GM21576 (cell line): ENCODE measurements around the gene TUBG1.

Experiments used
- ATAC-seq: cut with Tn5 transposase; IDR thresholded peaks from one replicate; pipeline ENCODE4 v1.9.1; 2021; ENCODE audit warnings: mild to moderate bottlenecking, moderate library complexity; ENCODE audit not compliant: unreplicated experiment

TUBG1 gene

DNA sequence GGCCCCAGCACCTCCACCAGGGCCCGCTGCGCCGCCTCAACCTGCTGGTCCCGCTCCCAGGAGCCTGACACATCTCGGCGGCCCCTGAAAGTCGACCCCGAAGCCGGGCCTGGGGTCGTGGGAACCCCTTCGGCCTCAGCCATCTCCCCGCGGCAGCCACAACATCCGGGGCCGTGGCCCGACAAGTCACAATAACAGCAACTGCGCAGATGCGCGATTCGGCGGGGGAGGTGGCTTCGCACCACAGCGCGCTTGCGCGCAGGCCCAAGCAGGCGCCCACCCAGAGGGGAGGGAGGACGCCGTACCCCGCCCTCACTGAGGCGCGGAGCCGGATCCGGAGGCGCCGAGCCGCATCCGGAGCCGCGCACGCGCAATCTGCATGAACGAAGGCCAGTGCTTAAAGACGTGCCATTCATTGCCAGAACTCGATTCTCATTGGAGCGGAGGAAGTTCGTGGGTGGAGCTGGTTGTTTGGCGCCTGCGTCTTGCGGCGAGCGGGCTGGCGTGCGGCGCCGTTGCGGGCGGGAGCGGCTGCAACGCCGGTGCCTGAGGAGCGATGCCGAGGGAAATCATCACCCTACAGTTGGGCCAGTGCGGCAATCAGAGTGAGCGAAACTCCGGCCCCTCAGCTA lies at the start of gene TUBG1, which contains the start of gene RETREG3:
Gene TUBG1, plus strand, starts transcription at position 502 of the 632 bp plus-strand sequence. Its CDS starts 55 bp downstream, at position 557.
Gene RETREG3, minus strand, starts transcription at position 193 of the 632 bp plus-strand sequence. Its CDS starts 50 bp downstream, at position 143.
- ATAC-seq = peak; percentile 81

- ATAC-seq = no peak
Measured at GRCh38 chr17:42560246-42560645, 49.2 kb upstream of the TUBG1 start.

DNA sequence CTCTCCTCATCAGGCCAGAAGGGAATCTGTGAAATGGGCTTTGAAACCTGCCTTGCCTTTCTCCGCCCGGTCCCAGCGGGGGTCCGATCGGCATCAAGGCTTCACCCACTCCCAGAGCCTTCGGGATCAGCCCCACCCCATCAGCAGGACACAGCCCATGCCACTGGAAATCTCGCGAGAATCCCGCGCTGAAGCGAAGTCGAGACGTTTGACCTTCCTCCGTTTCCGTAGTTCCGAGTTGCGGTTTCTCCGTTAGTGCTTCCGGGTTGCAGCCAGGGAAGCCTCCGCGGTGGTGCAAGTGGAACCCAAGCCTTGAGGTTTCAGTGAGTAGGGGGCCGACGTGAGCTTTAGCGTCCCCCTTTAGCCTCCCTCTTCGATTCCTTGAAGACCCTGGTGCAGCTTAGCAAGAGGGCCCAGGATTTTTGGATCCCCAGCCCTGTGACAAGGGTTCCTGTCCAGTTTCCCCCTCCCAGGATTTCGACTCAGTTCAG lies 47.5 kb upstream of the TUBG1 start, which contains the start of gene COASY:
Gene COASY, plus strand, starts transcription at position 252 of the 491 bp plus-strand sequence. CDS start 475 bp downstream, outside the sequence.
- peak; percentile 55 for ATAC-seq

- ATAC-seq = peak; percentile 1
Measured at GRCh38 chr17:42562388-42563142, 46.9 kb upstream of the TUBG1 start.

GRCh38 chr17:42563143-42563509 lies 46.4 kb upstream of the TUBG1 start:
- ATAC-seq = no peak

DNA sequence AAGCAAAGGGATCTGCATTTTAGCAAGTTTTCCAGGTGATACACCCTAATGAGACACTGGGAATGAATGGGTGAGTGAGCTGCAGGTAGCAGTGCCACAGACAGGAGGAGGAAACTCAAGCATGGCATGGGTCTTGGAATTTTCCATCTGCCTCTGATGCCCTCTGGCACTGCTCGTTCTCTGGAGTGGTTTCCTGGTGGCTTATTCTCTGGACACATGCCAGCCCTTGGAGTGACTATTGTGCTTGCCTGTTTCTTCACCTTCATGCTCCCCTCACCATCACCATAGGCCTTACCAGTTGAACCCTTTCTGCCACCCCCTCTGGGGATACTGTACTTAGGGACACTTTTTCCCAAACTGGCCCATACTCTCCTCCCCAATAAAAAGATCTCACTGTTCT lies 45.9 kb upstream of the TUBG1 start:
- ATAC-seq = no peak

GRCh38 chr17:42563950-42564349 lies 45.5 kb upstream of the TUBG1 start:
- ATAC-seq = no peak

DNA sequence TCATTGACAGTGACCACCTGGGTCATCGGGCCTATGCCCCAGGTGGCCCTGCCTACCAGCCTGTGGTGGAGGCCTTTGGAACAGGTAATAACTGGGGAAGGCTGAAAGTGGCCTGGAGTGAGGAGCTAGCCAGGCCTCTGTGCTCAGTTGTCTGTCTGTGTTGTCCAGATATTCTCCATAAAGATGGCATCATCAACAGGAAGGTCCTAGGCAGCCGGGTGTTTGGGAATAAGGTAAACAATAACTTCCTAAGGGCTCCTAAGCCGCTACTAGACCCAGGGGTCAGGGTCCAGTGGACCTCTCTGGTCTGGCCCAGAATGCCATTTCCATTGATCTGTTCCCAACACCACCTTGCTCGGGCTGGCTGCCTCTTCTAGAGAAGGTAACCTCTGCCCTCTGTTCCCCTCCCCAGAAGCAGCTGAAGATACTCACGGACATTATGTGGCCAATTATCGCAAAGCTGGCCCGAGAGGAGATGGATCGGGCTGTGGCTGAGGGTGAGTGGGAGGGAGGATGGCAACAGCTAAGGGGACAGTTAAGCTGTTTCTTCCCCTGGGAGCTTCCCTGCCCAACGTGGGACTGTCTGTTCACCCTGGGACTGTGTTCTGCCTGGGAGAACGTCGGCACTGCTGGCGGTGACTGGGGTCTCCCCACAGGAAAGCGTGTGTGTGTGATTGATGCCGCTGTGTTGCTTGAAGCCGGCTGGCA lies 44.5 kb upstream of the TUBG1 start:
- ATAC-seq = no peak

- no peak for ATAC-seq
Measured at GRCh38 chr17:42565523-42566214, 43.8 kb upstream of the TUBG1 start.

DNA sequence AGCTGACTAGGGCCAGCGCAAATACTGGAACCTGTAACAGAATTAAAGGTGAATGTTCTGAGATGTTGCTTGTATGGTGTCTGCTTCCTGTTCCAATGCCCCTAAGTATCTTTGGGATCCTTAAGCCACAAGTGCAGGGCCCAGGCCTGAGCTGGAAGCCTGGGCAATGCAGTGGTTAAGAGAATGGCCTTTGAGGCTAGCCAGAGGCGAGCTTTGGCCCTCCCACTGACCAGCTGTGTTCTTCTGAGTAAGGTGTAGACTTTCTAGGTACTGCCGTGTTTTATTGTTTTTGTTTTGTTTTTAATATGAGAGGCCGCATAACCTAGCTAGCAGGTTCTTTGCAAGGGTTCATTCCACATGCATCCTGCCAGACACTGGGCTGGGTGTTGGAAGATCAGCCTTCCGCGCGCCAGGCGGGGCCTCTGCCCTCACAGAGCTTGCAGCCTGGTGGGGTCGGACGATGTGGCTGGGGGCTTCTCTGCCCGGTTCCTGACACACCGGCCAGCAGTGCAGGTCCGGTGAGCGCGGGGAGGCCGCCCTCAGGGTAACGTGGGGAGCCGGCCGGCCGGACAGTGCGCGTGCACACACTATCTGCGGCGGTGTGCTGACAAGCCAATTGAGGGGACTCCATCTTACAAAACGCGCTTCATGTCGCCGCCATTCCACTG lies 43.1 kb upstream of the TUBG1 start:
- no peak for ATAC-seq

DNA sequence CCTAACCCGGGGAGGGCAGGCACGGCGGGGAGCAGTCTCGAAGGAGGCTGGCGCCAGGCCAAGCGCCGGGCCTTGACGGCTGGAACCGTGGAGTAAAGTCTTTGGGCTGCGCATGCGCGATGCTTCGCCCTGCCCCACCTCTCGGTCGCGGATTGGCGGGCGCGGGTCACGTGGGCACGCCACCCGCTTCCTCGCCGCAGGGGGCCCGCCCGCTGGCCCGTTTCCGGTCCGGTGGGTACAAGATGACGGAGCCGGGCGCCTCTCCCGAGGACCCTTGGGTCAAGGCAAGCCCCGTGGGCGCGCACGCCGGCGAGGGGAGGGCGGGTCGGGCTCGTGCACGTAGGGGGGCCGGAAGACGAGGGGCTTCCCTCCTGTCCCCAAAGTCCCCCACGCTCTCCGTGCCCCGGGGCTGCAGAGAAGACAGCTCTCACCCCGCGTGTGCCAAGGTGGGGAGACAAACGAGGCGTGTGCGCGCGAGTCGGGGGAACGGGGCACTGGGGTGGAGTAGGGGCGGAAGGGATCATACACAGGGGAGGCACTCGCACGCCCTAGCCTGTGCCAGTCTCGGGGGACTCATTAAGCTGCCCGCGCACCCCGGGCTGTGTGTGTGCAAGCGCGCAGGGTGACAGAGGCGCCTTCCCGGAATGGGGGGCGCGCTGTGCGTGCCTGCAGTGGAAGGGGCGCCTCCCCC lies 42.5 kb upstream of the TUBG1 start, which contains the start of gene MLX:
Gene MLX, plus strand, starts transcription at position 218 of the 691 bp plus-strand sequence. Its CDS starts 25 bp downstream, at position 243.
- ATAC-seq = peak; percentile 42

- no peak for ATAC-seq
Measured at GRCh38 chr17:42568341-42569111, 41.0 kb upstream of the TUBG1 start.

DNA sequence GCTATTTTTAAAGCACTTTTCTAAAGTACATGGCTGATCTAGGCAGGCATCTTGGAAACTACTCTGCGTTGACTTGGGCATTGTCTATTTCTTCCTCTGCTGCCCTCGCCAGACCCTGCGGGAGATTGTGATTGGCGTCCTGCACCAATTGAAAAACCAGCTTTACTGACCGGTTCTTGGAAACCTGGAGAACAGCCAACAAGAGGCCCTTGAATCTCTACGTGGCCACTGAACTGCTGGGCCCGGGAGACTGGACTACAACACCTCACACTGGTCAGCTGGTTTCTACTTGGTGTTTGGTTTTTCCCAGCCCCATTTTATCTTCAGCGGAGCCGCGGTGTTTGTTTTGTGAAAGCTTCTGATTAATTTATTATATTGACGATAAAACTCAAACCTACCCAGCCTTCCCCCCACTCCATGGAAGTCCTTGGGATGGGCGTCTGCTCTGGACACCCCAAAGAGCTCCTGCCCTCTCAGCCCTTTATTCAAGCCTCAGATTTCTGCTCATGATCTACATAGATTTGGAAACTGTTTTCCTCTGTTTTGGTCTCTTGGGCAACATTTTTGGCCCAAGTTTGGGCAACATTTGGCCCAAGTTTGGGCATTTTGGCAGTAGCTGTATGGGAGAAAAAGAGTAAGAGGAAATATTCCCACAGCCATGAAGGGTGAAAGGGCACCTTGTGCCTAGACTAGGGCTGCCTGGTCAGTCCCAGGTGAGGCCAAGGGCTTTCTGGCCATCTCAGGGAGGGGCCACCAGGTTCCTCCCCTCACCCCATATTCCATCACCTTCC lies 37.9 kb upstream of the TUBG1 start:
- no peak for ATAC-seq

DNA sequence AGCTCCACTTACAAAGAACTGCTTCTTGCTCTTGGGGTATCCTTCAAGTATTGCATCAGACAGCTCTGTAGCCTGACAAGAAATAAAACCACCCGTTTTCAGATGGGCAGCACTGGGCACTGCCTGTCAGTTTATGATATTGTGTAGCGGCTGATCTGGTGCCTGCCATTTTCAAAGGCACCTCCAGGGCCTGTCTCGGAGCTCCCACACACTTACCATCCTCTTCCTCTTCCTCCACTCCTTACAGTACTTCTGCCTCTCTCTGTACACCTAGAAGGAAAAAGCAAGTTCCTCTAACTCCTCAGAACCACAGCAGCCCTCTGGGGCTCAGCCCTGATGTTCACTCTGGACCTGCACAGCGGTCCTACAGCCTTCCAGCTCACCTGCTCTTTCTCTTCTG lies 36.4 kb upstream of the TUBG1 start:
- ATAC-seq = no peak

- ATAC-seq = no peak
Measured at GRCh38 chr17:42574463-42574862, 35.0 kb upstream of the TUBG1 start.

GRCh38 chr17:42577140-42577531 lies 32.3 kb upstream of the TUBG1 start:
- ATAC-seq = no peak

DNA sequence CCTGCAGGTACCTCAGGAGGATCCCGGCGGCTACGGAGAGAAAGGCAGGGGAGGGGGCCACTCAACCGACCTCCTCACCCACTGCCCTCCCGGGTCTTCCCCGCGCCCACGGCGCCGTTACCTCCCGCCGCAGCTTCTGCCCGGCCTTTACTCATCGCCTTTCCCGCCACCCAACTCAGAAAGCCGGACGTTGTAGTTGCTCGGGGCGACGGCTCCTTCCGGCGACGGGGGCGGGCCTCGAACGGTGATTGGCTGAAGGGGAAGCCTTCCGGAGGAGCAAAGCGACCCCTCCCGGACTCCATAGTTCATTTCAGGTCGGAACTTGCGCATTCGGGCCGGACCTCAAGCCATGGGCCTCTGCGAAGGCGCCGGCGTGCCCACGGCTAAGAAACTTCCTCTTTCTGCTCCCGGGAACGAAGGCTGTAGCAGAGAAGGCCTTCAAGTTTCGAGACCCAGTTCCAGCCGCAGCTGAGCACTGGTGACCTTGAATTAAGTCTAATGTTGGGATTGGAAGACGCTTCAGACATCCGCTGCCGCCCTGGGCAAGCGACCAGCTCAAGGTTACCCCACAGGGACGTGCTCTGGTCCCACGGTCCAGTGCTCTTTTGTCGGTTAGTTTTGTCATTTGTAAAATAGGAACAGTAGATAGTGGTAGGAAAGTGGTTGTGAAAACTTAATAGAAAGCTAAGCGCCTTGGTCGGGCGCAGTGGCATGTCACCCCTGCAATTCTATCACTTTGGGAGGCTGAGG lies 31.8 kb upstream of the TUBG1 start, which contains the start of gene PSMC3IP:
Gene PSMC3IP, minus strand, starts transcription at position 198 of the 750 bp plus-strand sequence. Its CDS starts 43 bp downstream, at position 155.
- ATAC-seq = peak; percentile 63
